H1 (cell line): ENCODE results near the gene CDK3.

Experiments
- EP300 ChIP-seq, 2 experiments: IDR thresholded peaks; 1 replicate in 1 of 2; 2 replicates in 1 of 2; pipeline ENCODE4 v1.6.1; 2011 to 2012; ENCODE audit warnings: low read depth in 2 of 2, low read length in 2 of 2, mild to moderate bottlenecking in 2 of 2, borderline replicate concordance in 1 of 2, inconsistent platforms in 1 of 2, moderate library complexity in 1 of 2
- MAFK ChIP-seq: IDR thresholded peaks from 2 replicates; pipeline ENCODE4 v1.6.1; 2012; ENCODE audit warnings: low read depth, mild to moderate bottlenecking, improper control_type of control experiment, low read length
- RFX5 ChIP-seq: IDR thresholded peaks from 2 replicates; pipeline ENCODE4 v1.6.1; 2011; ENCODE audit warnings: low read depth, low read length, improper control_type of control experiment, borderline replicate concordance
- SP1 ChIP-seq: IDR thresholded peaks from 2 replicates; pipeline ENCODE4 v1.6.1; 2011; ENCODE audit warnings: low read depth, low read length
- SP2 ChIP-seq: IDR thresholded peaks from 2 replicates; pipeline ENCODE4 v1.6.1; 2012; ENCODE audit warnings: mild to moderate bottlenecking, low read length, inconsistent platforms
- YY1 ChIP-seq: IDR thresholded peaks from 2 replicates; pipeline ENCODE4 v1.6.1; 2011; ENCODE audit warnings: low read depth, mild to moderate bottlenecking, low read length
- TF ChIP-seq, protein P1 (sequence below), 3 experiments: IDR thresholded peaks; 1 replicate in 2 of 3; 2 replicates in 1 of 3; pipeline versions ENCODE4 v1.5.1 to v1.6.1; 2011; ENCODE audit warnings: low read length in 3 of 3, mild to moderate bottlenecking in 3 of 3, inconsistent platforms in 2 of 3, low read depth in 1 of 3, moderate library complexity in 1 of 3; ENCODE audit not compliant: insufficient read depth in 1 of 3; ENCODE audit errors: control extremely low read depth in 1 of 3

DNA sequence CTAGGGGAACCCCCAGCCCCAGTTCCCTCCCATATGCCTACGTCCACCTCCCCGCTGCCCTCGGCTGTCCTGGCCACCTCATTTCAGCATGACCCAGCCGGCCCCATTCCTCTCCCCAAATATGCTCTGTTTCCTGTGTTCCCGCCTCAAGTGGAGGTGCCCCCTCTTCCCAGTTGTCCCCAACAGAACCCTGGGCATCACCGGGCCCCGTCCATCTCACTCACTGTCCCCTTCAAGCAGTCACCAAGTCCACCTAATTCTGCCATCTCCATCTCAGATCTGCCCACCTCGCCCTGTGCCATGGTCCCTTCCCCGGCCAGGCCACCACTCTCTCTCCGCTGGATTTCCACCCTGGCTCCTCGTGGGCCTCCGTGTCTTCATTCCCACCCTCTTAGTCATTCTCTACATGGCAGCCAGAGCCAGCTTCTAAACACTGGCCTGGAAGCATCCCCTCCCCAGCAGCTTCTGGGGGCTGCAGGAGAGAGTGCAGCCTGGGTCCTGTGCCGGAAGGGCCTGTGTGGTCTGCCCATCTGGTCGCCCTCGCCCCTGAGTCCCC, 12.8 kb downstream of the CDK3 start:
- TF ChIP-seq, protein P1, sequence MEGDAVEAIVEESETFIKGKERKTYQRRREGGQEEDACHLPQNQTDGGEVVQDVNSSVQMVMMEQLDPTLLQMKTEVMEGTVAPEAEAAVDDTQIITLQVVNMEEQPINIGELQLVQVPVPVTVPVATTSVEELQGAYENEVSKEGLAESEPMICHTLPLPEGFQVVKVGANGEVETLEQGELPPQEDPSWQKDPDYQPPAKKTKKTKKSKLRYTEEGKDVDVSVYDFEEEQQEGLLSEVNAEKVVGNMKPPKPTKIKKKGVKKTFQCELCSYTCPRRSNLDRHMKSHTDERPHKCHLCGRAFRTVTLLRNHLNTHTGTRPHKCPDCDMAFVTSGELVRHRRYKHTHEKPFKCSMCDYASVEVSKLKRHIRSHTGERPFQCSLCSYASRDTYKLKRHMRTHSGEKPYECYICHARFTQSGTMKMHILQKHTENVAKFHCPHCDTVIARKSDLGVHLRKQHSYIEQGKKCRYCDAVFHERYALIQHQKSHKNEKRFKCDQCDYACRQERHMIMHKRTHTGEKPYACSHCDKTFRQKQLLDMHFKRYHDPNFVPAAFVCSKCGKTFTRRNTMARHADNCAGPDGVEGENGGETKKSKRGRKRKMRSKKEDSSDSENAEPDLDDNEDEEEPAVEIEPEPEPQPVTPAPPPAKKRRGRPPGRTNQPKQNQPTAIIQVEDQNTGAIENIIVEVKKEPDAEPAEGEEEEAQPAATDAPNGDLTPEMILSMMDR (IDR thresholded peaks at IDR 0.05; ENCODE audit: control extremely low read depth in 1 of 3, insufficient read depth in 1 of 3, low read depth in 1 of 3, low read length in 3 of 3) = no peak
- TF ChIP-seq YY1 (no peak), RFX5 (no peak), EP300 (IDR thresholded peaks at IDR 0.05; ENCODE audit: borderline replicate concordance in 1 of 2, low read depth in 2 of 2, low read length in 2 of 2) (no peak), SP1 (no peak), MAFK (no peak), SP2 (no peak)
